ENCODE results near the gene ZNF154.
"Not testable (repeated sequence)": the region's sequence is repeated elsewhere in the genome, so short reads cannot be mapped to it uniquely, and the experiment has no call there.

ZNF154 gene

DNA sequence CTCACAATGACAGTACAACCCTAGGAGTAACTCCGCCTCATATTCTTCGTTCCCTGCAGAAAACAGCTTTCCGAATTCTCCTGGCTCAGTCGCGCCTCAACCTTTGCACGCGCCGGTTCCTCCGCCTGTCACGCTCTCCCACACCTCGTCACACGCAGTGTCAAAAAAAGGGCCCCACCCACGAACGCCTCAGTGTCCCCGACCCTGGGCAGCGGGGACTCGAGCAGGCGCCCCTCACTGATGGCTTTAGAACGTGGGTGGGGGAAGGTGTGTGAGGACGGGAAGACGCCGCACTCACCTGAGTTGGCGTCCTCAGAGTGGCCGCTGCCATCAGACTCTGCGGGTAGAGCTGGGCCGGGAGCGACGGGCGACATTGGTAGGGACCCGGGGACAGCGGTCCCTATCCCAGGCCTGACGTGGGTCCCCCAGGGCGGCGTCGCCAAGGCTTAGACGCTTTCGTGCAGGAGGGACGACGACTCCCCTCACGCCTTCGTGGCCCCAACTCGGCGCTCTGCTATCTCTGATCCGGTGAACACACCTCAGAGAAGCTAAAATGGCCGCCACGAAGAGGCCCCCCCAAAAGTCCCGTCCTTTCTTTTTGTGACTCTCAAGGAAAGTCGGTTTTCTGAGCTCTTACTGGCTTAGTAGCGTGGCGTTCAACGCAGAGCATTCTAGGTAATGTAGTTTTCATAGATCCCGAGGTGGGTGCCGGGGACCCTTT, at the start of gene ZNF154:
Gene ZNF154, minus strand, starts transcription at position 564 of the 721 bp plus-strand sequence. Its CDS starts 233 bp downstream, at position 331.
- DNase-seq, result no peak

DNA sequence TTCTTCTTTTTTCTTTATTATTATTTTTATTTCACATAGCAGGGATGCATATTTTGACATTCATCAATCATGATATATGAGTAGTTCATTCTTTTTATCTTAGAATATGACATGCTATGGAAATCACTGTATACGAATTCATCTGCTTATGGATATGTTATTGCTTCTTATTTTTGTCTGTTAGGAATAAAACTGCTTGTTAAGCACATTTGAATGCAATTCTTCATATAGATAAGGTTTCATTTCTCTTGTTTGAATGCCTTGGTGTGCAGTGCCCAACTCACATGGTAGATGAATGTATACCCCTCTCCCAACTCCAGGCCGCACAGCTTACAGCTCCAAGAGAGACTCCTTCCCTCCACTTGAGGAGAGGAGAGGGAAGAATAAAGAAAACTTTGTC, 48.9 kb upstream of the ZNF154 start:
- no peak for DNase-seq

DNA sequence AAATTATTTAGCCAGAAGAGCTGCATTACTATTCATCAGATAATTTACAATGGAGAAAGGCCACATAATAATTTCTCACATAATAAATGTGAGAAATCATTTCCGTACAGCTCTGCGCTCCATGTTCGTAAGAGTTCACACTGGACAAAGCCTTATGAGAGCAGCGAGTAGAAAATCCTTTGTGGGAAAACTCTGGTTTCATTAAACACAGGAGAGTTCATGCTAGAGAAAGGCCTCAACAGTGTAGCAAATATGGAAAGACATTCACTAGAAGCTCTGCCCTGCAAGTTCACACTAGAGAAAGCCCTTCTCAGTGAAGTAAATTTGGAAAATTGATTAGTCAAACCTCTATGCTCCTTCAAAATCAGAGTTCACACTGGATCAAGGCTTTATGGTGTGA, 46.0 kb upstream of the ZNF154 start:
- DNase-seq, result no peak

DNA sequence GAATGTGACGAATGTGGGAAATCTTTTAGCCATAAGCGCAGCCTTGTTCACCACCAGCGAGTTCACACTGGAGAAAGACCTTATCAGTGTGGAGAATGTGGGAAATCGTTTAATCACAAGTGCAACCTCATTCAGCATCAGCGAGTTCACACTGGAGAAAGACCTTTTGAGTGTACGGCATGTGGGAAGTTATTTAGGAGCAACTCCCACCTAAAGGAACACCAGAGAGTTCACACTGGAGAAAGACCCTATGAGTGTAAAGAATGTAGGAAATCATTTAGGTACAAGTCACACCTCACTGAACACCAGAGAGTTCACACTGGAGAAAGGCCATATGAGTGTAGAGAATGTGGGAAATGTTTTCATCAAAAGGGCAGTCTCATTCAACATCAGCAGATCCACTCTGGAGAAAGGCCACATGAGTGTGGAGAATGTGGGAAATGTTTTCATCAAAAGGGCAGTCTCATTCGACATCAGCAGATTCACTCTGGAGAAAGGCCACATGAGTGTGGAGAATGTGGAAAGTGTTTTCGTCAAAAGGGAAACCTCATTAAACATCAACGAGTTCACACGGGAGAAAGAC, 45.2 kb upstream of the ZNF154 start:
- no peak for DNase-seq

DNA sequence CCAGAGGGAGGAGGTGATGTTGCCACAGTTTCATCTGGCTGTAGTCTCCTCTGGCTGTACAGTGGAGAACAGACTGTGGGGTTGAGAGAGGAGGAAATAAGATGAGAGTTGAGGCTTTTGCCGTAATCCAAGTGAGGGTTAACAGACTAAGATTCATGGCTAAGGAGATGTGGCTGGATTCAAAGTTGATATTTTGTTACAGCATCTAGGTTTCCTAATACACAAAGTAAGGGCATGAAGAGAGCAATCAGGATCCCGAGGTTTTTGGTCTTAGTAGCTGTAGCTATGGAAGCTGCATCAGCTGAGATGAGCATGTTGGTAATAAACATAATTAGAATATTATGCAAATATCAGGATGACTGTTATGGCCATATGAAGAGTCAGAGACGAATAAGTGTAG, 39.0 kb upstream of the ZNF154 start:
- DNase-seq, result no peak

DNA sequence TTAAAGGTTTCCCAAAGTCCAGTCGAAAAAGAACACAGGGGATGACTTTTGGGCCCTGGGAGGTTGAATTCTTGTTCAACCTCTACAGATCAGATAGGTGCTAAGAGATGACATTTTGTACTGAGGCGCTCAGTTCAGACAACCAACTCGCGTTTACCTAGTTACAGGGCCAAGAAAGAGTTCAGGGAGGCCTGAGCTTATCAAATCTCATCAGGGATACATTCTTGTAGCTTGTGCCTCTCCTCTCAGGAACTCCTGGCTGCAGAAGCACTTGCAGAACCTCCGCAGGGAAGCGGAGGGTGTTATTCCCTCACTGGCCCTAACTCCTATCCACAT, 38.4 kb upstream of the ZNF154 start:
- no peak for DNase-seq

DNA sequence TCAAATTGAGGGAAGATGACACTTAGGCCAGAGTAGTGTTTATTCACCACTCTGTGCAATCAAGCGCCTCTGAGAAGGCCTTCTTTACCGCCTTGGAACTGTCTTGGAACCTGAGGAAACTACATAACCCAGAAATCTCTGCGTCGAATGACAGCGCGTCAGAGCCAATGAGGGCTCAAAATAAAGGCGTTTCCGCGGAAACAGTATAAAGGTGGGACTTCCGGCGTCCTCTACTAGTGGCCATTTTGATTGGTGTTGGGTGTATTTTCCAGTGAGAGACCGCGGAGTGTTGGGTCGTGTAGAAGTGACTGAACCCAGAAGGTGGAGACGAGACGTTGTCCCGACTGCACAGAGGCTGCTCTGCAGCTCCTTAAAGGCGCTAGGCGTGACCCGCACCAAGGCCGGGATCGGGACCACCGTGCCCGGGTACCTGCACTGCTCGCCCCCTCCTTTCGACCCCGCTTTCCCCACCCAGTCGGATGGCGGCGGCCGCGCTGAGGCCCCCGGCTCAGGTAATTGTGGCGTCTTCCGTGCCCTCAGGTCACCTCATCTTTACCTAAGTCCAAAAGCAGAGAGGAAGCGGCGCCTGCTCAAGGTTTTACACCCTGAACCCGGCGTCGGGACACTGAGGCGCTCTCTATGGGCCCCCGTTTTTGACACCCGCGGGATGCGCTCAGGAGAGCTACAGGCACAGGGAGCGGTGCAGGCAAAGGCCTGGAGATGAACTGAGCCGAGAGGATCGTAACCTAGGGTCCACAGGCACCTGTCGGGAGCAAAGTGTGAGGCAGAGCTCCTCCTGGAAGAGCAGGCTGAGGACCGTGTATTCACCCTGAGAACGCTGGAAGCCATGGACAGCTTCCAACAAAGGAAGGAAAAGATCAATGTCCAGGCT, 37.8 kb upstream of the ZNF154 start, which contains the start of gene ZNF776:
Gene ZNF776, plus strand, starts transcription at position 236 of the 892 bp plus-strand sequence. Its CDS starts 244 bp downstream, at position 480.
- peak; percentile 92 for DNase-seq

DNA sequence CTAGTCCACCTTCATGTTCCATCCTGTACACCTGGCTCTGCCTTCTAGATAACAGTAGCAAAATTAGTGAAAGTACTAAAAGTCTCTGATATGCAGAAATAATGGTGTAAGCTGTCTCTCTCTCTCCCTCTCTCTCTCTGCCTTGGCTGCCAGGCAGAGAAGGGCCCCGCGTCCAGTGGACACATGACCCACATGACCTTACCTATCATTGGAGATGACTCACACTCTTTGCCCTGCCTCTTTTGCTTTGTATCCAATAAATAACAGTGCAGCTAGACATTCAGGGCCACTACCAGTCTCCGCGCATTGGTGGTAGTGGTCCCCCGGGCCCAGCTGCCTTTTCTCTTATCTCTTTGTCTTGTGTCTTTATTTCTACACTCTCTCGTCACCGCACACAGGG, 29.8 kb upstream of the ZNF154 start:
- DNase-seq, result not testable (repeated sequence)

DNA sequence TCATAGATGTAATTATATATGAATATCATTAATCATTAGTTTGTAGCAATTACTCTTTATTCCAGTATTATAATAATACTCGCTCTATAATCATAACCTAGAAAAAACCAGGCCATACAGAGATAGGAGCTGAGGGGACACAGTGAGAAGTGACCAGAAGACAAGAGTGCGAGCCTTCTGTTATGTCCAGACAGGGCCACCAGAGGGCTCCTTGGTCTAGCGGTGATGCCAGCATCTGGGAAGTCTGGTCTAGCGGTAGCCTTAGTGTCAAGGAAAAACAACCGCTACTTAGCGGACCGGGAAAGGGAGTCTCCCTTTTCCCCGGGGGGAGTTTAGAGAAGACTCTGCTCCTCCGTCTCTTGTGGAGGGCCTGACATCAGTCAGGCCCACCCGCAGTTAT, 29.3 kb upstream of the ZNF154 start:
- not testable (repeated sequence) for DNase-seq

DNA sequence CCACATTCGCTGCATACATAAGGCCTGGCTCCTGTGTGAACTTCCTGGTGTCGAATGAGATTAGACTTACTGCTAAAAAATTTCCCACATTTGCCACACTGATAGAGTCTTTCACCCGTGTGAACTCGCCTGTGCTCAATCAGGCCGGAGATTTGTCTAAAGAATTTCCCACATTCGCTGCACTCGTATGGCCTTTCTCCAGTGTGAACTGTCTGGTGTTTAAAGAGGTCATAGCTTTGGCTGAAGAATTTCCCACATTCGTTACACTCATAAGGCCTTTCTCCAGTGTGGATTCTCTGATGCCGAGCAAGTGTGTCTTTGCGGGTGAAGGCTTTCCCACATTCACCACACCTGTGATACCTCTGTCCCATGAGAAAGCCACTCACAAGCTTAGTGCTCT, 11.9 kb upstream of the ZNF154 start:
- DNase-seq, result no peak

DNA sequence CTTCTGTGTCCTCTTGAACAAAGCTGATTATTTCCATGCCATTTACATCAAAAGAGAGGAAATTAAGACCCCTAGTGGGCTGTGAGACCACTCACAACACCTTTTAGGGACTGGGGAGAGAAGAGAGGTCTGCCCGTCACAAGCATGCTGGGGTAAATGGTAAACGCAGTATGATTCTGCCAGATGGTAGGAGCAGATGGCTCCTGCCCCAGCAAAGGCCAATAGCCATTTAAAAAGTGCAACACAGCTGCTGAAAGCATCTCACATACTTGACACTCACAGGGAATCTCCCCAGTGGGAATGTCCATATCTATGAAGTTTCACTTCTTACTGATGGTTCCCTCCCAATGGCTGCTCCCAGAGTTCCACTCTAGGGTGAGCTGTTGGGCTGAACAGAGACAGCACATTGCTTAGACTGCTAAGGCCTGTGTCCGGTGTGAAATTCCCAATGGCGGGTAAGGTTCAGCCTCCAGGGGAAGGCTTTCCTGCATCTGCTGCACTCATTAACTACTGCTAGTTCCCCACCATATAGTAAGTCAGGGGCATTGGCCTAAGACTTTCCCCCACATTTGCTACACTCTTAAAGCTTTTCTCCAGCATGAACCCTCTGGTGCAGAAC, 11.0 kb upstream of the ZNF154 start:
- DNase-seq, result no peak

DNA sequence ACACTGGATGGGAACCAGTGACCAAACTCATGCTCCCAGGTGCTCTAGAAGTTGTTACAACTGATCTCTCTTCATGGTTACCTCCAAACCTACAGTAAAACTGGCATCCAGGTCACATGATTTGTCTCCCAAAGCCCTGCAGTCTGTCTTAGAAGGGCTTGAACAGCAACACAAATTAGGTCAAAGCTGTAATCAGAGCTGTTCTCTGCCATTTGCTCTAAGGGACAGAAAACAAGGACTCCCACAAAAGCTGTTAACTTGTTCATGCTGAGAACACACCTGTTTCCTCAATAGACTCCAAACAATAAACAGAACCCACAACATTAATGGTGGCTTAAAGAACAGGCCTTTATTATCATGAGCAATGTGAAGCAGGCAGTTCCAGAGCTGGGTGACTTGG, 10.4 kb upstream of the ZNF154 start:
- no peak for DNase-seq

DNA sequence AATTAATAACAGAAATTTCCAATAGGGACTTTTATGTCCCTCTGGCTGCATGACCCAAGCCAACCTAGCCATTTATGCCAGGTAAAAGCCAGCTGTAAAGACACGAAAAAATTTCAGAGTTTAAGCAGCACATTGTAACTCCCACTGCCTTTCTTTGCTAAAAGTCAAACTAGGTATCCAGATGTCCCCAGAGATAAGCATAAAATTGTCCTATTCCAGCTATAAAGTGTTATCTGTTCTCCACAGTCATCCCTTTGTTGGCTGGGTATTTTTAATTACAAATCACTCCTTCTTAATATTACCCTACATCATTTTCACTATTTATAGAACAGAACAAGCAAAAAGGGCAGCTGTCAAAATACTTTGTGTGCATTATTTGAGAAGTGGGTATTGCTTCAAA, 3.2 kb upstream of the ZNF154 start:
- no peak for DNase-seq

DNA sequence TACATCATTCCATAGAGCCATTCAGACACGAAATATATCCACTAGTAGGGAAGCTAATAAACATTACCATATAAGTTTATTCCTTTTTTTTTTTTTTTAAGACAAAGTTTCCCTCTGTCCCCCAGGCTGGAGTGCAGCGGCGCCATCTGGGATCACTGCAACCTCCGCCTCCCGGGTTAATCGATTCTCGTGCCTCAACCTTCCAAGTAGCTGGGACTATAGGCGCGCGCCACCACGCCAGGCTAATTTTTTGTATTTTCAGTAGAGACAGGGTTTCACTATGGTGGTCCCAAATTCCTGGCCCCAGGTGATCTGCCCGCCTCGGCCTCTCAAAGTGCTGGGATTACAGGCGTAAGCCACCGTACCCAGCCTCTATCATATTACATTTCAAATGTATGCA, 612 bp upstream of the ZNF154 start:
- DNase-seq, result no peak

DNA sequence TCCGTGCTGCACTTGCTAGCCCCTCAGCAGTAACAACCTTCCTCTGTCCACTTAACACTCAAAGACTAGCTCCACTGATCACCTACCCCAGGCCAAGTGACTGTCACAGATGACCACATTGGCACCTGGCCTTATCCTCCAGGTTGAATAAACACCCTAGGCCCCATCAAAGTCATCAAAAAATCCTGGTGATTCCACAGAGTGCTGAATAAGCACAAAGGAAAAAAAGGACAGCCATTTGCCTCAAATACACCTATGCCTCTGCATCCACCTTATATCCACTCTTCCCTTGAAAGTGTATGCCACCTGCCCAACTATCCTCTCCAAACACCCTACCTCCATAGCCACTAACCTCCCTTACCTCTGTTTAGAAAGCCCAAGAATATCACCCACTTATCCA, 2.7 kb downstream of the ZNF154 start:
- DNase-seq, result no peak

DNA sequence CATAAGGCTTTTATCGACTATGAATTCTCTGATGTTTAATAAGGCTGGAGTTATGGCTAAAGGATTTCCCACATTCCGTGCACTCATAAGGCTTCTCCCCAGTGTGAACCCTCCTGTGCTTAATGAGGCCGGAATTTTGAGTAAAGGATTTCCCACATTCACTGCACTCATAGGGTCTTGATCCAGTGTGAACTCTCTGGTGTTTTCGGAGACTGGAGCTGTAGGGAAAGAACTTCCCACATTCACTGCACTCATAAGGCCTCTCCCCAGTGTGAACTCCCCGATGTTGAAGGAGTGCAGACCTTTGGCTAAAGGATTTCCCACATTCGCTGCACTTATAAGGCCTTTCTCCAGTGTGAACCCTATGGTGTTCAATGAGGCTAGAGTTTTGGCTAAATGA, 7.4 kb downstream of the ZNF154 start:
- DNase-seq, result no peak

DNA sequence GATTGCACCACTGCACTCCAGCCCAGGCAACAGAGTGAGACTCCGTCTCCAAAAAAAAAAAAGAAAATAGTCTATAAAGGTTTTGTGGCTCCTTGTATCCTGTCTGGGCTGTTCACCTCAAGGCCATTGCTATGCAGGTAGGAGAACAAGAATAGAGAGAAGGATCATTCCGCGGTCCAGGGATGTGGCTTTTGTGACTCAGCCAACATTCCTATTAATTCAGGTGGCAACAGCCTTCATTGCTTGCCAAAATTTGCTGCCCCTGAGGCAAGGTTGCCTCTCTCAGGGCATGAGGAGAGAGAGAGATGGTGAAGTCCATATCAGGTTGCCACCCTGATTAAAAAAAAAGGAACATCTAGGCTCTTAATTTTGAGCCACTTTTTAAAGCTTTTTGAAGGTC, 19.3 kb downstream of the ZNF154 start:
- DNase-seq, result peak; percentile 81

DNA sequence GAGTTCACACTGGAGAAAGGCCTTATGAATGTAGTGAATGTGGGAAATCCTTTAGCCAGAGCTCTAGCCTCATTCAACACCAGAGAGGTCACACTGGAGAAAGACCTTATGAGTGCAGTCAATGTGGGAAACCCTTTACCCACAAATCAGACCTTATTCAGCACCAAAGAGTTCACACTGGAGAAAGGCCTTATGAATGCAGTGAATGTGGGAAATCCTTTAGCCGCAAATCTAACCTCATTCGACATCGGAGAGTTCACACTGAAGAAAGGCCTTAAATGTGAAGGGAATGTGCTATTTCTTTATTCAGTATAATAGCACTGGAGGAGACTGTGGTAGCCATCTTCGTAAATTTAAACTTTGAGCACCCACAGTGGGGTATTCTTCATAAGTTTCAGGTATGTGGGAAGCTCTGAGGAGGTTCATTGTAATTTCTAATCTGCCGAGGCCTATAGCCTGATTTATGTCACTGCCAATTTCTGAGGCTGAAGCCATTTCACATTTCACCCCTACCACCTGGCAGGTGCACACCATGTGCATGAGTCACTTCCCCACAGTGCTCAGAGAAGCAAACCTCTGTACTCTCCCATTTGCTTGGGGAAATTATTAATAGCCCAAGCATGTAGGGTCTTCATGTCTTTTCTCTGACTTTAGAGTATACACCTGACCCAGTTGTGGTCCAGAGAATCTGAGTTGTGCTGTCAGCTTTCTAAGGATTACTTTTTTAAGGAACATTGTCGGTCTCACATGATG, 20.8 kb downstream of the ZNF154 start:
- peak; percentile 43 for DNase-seq

DNA sequence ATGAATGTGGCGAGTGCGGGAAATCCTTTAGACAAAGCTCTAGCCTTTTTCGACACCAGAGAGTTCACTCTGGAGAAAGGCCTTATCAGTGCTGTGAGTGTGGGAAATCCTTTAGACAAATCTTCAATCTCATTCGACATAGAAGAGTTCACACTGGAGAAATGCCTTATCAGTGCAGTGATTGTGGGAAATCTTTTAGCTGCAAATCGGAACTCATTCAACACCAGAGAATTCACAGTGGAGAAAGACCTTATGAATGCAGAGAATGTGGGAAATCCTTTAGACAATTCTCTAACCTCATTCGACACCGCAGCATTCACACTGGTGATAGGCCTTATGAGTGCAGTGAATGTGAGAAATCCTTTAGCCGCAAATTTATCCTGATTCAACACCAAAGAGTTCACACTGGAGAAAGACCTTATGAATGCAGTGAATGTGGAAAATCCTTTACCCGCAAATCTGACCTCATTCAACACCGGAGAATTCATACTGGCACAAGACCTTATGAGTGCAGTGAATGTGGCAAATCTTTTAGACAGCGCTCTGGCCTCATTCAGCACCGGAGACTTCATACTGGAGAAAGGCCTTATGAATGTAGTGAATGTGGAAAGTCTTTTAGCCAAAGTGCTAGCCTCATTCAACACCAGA, 21.5 kb downstream of the ZNF154 start:
- DNase-seq, result no peak

DNA sequence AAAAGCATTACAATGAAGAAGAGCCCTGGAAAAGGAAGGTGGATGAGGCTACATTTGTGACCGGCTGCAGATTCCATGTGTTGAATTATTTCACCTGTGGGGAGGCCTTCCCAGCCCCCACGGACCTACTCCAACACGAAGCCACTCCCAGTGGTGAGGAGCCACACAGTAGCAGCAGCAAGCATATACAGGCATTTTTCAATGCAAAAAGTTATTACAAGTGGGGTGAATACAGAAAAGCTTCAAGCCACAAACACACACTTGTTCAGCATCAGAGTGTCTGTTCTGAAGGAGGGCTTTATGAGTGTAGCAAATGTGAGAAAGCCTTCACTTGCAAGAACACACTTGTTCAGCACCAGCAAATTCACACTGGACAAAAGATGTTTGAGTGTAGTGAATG, 22.3 kb downstream of the ZNF154 start:
- no peak for DNase-seq

DNA sequence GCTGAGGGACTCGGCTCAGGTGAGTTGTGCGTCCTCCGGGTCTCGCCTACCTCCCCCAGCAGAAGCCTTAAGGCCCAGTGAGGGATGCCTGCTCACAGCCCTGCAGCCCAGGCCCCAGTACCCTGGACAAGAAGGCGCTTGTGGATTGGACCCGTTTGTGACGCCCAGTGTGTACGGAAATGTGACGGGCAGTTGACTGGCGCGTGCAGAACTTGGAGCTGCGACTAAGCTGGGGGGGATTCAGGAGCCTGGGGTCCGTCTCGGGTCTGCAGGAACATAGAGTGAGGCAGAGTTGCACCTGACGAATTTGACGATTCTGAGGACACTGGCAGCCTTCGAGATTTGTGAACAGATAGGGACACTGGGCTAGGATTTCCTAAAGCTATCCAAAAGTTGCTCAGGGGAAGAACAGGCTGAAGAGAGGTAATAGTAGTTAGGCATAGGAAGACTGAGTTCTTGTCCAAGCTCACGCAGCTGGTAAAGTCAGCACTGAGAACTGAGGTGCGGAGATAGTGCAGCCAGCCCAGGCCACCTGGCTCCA, 26.7 kb downstream of the ZNF154 start:
- no peak for DNase-seq

DNA sequence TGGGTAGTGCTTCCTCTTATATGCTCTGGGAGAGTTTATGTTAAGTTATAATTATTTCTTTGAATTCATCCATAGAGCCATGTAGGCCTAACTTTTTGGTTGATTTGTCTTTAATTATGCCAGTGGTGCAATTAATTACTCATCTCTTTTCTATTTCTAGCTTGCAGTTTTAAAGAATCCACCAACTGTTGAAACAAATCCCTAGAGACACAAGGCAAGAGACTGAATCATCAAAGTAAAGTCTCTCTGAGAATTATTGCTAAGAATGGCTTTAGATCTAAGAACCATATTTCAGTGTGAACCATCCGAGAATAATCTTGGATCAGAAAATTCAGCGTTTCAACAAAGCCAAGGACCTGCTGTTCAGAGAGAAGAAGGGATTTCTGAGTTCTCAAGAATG, 33.1 kb downstream of the ZNF154 start:
- no peak for DNase-seq
